HEK293T (cell line): ENCODE data around the gene CPT1A.

Experiments used
- CTCF ChIA-PET: fragments of 350-600 bp; formaldehyde crosslinking; extraction: SDS; loops from one replicate; lab custom pipeline; 2021; ENCODE audit warnings: antibody characterized with exemption, inconsistent platforms; lab: Yijun Ruan, JAX
- POLR2A ChIA-PET: fragments of 350-600 bp; formaldehyde crosslinking; extraction: SDS; loops from one replicate; lab custom pipeline; 2020; ENCODE audit warnings: antibody characterized with exemption, inconsistent platforms; lab: Yijun Ruan, JAX
- DNase-seq: peaks from one replicate; pipeline ENCODE4 v3.0.0; 2012; ENCODE audit warnings: mixed read lengths; ENCODE audit errors: extremely low spot score
- ARNT ChIP-seq: fragments of 450-650 bp; IDR thresholded peaks from 2 replicates; pipeline ENCODE4 v1.6.1; 2017; ENCODE audit warnings: mild to moderate bottlenecking
- BHLHE40 ChIP-seq: fragments of 450-650 bp; IDR thresholded peaks from 2 replicates; pipeline ENCODE4 v1.6.1; 2016; ENCODE audit warnings: mild to moderate bottlenecking, moderate library complexity, borderline replicate concordance
- CTBP1 ChIP-seq: fragments of 450-650 bp; IDR thresholded peaks from 2 replicates; pipeline ENCODE4 v1.6.1; 2016; ENCODE audit warnings: borderline replicate concordance
- ELF4 ChIP-seq: fragments of 450-650 bp; IDR thresholded peaks from 2 replicates; pipeline ENCODE4 v1.6.1; 2017; ENCODE audit warnings: antibody characterized with exemption
- FOXA1 ChIP-seq: fragments of 450-650 bp; IDR thresholded peaks from 2 replicates; pipeline ENCODE4 v1.6.1; 2016; ENCODE audit warnings: mild to moderate bottlenecking
- FOXK2 ChIP-seq: fragments of 450-650 bp; IDR thresholded peaks from 2 replicates; pipeline ENCODE4 v1.6.1; 2016; ENCODE audit warnings: mild to moderate bottlenecking
- FOXM1 ChIP-seq: fragments of 450-650 bp; IDR thresholded peaks from 2 replicates; pipeline ENCODE4 v1.6.1; 2017; ENCODE audit warnings: mild to moderate bottlenecking, borderline replicate concordance
- HDGF ChIP-seq: fragments of 450-650 bp; IDR thresholded peaks from 2 replicates; pipeline ENCODE4 v1.6.1; 2017; ENCODE audit warnings: antibody characterized with exemption, borderline replicate concordance
- L3MBTL2 ChIP-seq: fragments of 450-650 bp; conservative IDR thresholded peaks from 2 replicates; pipeline ENCODE4 v1.6.1; 2016; ENCODE audit warnings: mild to moderate bottlenecking
- LEF1 ChIP-seq: fragments of 450-650 bp; IDR thresholded peaks from 2 replicates; pipeline ENCODE4 v1.6.1; 2017; ENCODE audit warnings: mild to moderate bottlenecking, borderline replicate concordance
- NFRKB ChIP-seq: fragments of 450-650 bp; IDR thresholded peaks from 2 replicates; pipeline ENCODE4 v1.6.1; 2016; ENCODE audit warnings: mild to moderate bottlenecking, moderate library complexity
- PKNOX1 ChIP-seq: fragments of 450-650 bp; IDR thresholded peaks from 2 replicates; pipeline ENCODE4 v1.6.1; 2016
- SP1 ChIP-seq: fragments of 450-650 bp; IDR thresholded peaks from 2 replicates; pipeline ENCODE4 v1.6.1; 2017
- SUZ12 ChIP-seq: fragments of 450-650 bp; IDR thresholded peaks from 2 replicates; pipeline ENCODE4 v1.6.1; 2016; ENCODE audit warnings: mild to moderate bottlenecking
- TARDBP ChIP-seq: fragments of 450-650 bp; IDR thresholded peaks from 2 replicates; pipeline ENCODE4 v1.6.1; 2016
- ZNF384 ChIP-seq: fragments of 450-650 bp; IDR thresholded peaks from 2 replicates; pipeline ENCODE4 v1.6.1; 2016

The CPT1A gene

DNA sequence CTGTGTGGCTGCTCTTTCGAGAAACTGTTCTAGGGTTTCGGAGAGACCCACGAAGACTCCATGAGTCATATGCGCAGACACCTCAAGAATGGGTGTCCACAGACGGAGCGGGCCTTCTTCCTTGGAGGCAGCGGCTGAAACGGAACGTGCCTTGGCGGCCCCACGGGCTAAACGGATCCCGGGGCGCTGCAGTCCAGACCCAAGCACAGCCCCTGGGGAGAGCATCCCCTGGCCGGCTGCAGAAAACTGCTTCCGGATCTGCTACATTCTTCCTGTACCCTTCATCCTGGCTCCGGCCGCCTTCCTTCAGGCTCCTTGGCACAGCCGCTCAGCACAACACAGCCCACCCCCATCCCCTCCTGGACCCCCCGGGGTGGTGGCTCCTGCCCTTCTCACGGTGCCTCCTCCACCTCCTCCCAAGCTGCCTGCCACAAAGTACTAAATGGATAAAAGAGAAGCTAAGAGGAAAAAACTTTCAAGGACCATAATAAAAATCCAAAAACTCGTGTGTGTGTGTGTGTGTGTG lies 25.4 kb downstream of the CPT1A start:
- CTCF ChIA-PET, result no interaction called here
- POLR2A ChIA-PET, result no interaction called here
- DNase-seq, result no peak
- TF ChIP-seq L3MBTL2, result no peak
- TF ChIP-seq NFRKB, result no peak
- no peak for TF ChIP-seq SUZ12
- TF ChIP-seq FOXK2, result no peak

GRCh38 chr11:68813773-68814172 lies 27.9 kb downstream of the CPT1A start:
- CTCF ChIA-PET, result no interaction called here
- POLR2A ChIA-PET, result no interaction called here
- no peak for DNase-seq
- no peak for TF ChIP-seq ARNT
- no peak for TF ChIP-seq LEF1
- TF ChIP-seq ELF4, result no peak
- TF ChIP-seq PKNOX1, result no peak
- TF ChIP-seq L3MBTL2, result no peak
- no peak for TF ChIP-seq CTBP1
- TF ChIP-seq FOXA1, result no peak

GRCh38 chr11:68812526-68812925 lies 29.2 kb downstream of the CPT1A start:
- no peak for DNase-seq
- POLR2A ChIA-PET, result no interaction called here
- CTCF ChIA-PET, result interaction anchor here (0.6 kb wide), 1 partner anchor 13 kb away, joined by 5 read pairs; no protein-coding TSS in a partner anchor
- no peak for TF ChIP-seq ELF4

- TF ChIP-seq L3MBTL2 (no peak), NFRKB (no peak), ARNT (no peak), FOXK2 (no peak), SUZ12 (no peak), PKNOX1 (no peak), BHLHE40 (no peak), TARDBP (no peak)
- no peak for DNase-seq
- CTCF ChIA-PET, result interaction anchor here (0.6 kb wide), 1 partner anchor 217 kb away, joined by 4 read pairs; no protein-coding TSS in a partner anchor
- POLR2A ChIA-PET, result no interaction called here
These were observed 31.6 kb downstream of the CPT1A start for GRCh38 chr11:68810164-68810563.

DNA sequence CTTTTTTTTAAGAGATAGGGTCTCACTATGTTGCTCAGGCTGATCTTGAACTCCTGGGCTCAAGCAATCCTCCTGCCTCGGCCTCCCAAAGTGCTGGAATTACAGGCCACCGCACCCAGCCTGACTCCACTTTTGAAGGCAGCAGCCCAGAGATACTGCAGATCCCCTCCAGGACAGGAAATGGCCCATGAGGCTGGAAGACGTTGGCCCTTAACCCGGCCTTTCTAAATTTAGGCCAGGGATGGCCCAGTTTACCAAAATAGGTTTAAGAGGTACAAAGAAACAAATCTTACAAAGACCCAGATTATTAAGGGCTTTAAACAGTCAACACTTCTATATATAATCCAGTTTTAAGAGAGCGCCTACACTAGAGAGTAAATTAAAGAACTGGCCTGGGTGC lies 32.2 kb downstream of the CPT1A start:
- CTCF ChIA-PET, result interaction anchor here (0.7 kb wide), 1 partner anchor 22 kb away, joined by 3 read pairs; no protein-coding TSS in a partner anchor
- no peak for DNase-seq
- POLR2A ChIA-PET, result no interaction called here
- TF ChIP-seq ZNF384 (no peak), CTBP1 (no peak), NFRKB (no peak), SP1 (no peak), ELF4 (no peak), FOXM1 (no peak), PKNOX1 (no peak), HDGF (no peak), ARNT (no peak), FOXK2 (no peak)

DNA sequence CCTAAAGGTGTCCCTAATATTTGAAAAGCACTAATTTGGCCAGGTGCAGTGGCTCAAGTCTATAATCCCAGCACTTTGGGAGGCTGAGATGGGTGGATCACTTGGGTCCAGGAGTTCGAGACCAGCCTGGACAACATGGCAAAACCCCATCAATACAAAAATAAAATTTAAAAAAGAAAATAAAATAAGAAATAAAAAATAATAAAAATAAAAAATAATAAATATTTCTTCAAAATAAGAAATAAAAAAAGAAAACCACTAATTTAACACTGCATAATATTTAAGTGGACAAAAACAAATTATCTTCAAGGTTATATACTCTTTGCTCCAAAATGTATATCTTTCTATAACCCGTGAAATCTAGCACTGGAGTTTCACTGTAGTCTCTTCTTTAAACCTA lies 32.9 kb downstream of the CPT1A start:
- POLR2A ChIA-PET, result no interaction called here
- TF ChIP-seq SUZ12 (no peak), HDGF (no peak), FOXK2 (no peak), LEF1 (no peak), ZNF384 (no peak), TARDBP (no peak), PKNOX1 (no peak), NFRKB (no peak), ARNT (no peak), SP1 (no peak), L3MBTL2 (no peak), BHLHE40 (no peak), FOXM1 (no peak), CTBP1 (no peak), ELF4 (no peak), FOXA1 (no peak)
- CTCF ChIA-PET, result interaction anchor here (0.7 to 1.3 kb wide), 2 partner anchors 10 to 21 kb away, joined by 3 to 6 read pairs; no protein-coding TSS in a partner anchor
- DNase-seq, result no peak
